CD8-positive, alpha-beta memory T cell (primary cell): ENCODE measurements around the gene ECSCR. TPM values are rescaled to one million over a fixed set of nuclear protein-coding genes. Genes with fewer than 3 reads are reported as not detected.
A peak's percentile ranks its signal among the peaks of the same experiment; 100 is the strongest.
"Not testable (repeated sequence)": the region's sequence is repeated elsewhere in the genome, so short reads cannot be mapped to it uniquely, and the experiment has no call there.

Experiments
- CTCF ChIA-PET: fragments of 350-600 bp; sonication (Branson Sonifier 250); formaldehyde crosslinking; loops from one replicate; lab custom pipeline; 2021; ENCODE audit warnings: antibody characterized with exemption; lab: Charles Lee
- POLR2A ChIA-PET: fragments of 350-600 bp; sonication (Branson Sonifier 250); formaldehyde crosslinking; loops from one replicate; lab custom pipeline; 2021; ENCODE audit warnings: antibody characterized with exemption; lab: Charles Lee
- DNase-seq, 5 donors: peaks; one replicate each; pipeline versions ENCODE4 v3.0.0 to v3.0.0-alpha.2; 2020 to 2022; ENCODE audit warnings: mixed read lengths in 1 of 5
- H3K27ac ChIP-seq: one replicate; pipeline ENCODE4 v1.7.0; 2013; ENCODE audit warnings: low read depth, mild to moderate bottlenecking, low read length, moderate library complexity
- H3K27me3 ChIP-seq: 2 replicates; pipeline ENCODE4 v1.7.0; 2013; ENCODE audit warnings: low read length, mild to moderate bottlenecking; ENCODE audit not compliant: insufficient read depth, poor library complexity, severe bottlenecking
- H3K36me3 ChIP-seq: 2 replicates; pipeline ENCODE4 v1.7.0; 2013; ENCODE audit warnings: mild to moderate bottlenecking, low read length, moderate library complexity; ENCODE audit not compliant: insufficient read depth
- H3K4me1 ChIP-seq: 2 replicates; pipeline ENCODE4 v1.7.0; 2013; ENCODE audit warnings: mild to moderate bottlenecking, low read length, moderate library complexity; ENCODE audit not compliant: insufficient read depth
- H3K4me3 ChIP-seq: 2 replicates; pipeline ENCODE4 v1.7.0; 2013; ENCODE audit warnings: mild to moderate bottlenecking, low read length
- H3K9me3 ChIP-seq: 2 replicates; pipeline ENCODE4 v1.7.0; 2013; ENCODE audit warnings: mild to moderate bottlenecking, low read length
- H3K27ac Mint-ChIP-seq, 8 donors: one replicate each; pipeline ENCODE4 v1.8.0; 2020 to 2021; ENCODE audit warnings: mixed read lengths in 8 of 8, mild to moderate bottlenecking in 6 of 8, inconsistent platforms in 3 of 8, moderate library complexity in 3 of 8
- H3K27me3 Mint-ChIP-seq, 2 donors: one replicate each; pipeline ENCODE4 v1.8.0; 2020 to 2021; ENCODE audit warnings: mixed read lengths in 2 of 2, mild to moderate bottlenecking in 1 of 2, moderate library complexity in 1 of 2
- H3K36me3 Mint-ChIP-seq, 3 donors: one replicate each; pipeline ENCODE4 v1.8.0; 2020 to 2021; ENCODE audit warnings: mixed read lengths in 3 of 3, inconsistent platforms in 1 of 3, mild to moderate bottlenecking in 1 of 3
- H3K4me1 Mint-ChIP-seq, 3 donors: one replicate each; pipeline ENCODE4 v1.8.0; 2020 to 2021; ENCODE audit warnings: mixed read lengths in 3 of 3, inconsistent platforms in 1 of 3, mild to moderate bottlenecking in 1 of 3
- H3K4me3 Mint-ChIP-seq, 7 donors: one replicate each; pipeline ENCODE4 v1.8.0; 2020 to 2021; ENCODE audit warnings: mixed read lengths in 7 of 7, mild to moderate bottlenecking in 6 of 7, moderate library complexity in 4 of 7, inconsistent platforms in 2 of 7
- H3K9me3 Mint-ChIP-seq, 5 donors: one replicate each; pipeline ENCODE4 v1.8.0; 2020 to 2022; ENCODE audit warnings: mixed read lengths in 5 of 5, mild to moderate bottlenecking in 3 of 5, moderate library complexity in 2 of 5, inconsistent platforms in 1 of 5
- polyA plus RNA-seq: library from polyadenylated mRNA; unstranded; fragments of 300-500 nt; fragmentation: Illumina TruSeq; gene quantifications from one replicate; pipeline ENCODE4 v1.2.3, GENCODE V29; 2021
- total RNA-seq, 2 experiments: library from RNA; stranded (reverse); gene quantifications; one replicate each; pipeline ENCODE4 v1.2.3, GENCODE V29; 2021

Gene ECSCR
- total and polyA plus RNA-seq, 3 experiments from 2014 or later = 0.82 to 0.83 TPM; not detected in 1

DNA sequence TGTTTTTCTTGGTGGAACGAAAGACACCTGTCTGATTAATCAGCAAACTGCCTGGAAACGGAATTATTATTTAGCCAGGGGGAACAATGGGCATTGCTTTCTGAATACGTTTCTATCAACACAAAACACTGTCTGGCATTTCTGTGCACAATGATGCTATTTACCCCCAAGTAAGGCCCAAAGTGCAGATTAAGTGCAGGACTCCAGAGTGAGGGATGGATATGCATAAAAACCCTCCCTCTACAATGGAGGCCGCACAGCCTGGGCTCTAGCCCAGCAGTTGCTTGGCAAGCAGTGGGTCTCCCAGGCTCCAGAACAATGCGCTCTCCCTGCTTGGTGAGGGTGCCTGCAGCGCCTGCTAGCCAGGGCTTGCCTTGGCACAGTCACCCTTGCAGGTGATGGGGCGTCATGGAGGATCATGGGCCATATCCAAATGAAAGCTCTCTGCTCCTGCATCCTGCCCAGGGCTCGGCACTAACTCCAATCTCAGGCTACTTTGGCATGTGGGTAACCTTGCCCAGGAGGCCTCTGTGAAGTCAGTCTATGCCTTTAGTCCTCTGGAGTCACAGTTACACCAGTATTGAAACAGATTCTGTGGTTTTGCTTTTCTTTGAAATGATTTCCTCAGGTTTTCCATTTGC is 47.2 kb downstream of the ECSCR start:
- Mint-ChIP-seq H3K27me3 (peaks cover 0 to 2% of the 10 kb centered on the region in 2 donors), H3K9me3 (no peaks in the 10 kb centered on the region), H3K4me1 (no peaks in the 10 kb centered on the region), H3K36me3 (peaks cover 0 to 27% (median 19%) of the 10 kb centered on the region in 3 donors), H3K27ac (no peak overlapping the region), H3K4me3 (no peak overlapping the region)
- no peaks in the 10 kb centered on the region for H3K9me3 ChIP-seq
- no peak overlapping the region for H3K4me3 ChIP-seq
- no peaks in the 10 kb centered on the region for H3K36me3 ChIP-seq
- no peak for DNase-seq
- no peaks in the 10 kb centered on the region for H3K27me3 ChIP-seq
- CTCF ChIA-PET = interaction anchor here (16.6 kb wide), 1 partner anchor 102 kb away, joined by 414 read pairs; no protein-coding TSS in a partner anchor
- POLR2A ChIA-PET = no interaction called here
- H3K4me1 ChIP-seq = peaks cover 11% of the 10 kb centered on the region
- H3K27ac ChIP-seq = no peak overlapping the region

DNA sequence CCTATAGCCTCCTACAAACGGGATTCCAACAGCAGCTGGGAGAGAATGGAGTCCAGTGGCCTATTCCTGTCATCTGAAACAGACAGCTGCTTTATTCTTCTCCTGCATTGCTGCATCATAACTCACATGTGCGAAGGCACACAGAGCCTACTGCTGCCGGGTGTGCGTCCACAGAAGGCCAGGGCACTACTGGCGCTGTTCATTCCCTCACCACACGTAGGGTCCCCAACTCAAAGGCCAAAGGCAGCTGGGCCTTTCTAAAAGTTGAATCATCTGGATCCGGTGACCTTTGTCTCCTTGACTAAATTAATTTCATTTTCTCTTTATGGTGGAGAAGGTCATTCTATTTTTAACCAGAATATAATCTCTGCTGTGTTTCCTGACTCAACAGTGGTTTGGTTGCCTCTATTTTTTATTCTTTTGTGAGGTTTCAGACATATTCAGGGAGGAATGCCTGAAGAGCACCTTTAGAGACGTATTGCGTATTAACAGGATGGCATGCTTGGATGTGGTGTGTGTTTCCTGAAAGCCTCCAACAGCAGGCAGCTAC is 47.9 kb downstream of the ECSCR start:
- Histone ChIP-seq H3K4me1 (peaks cover 11% of the 10 kb centered on the region), H3K4me3 (no peak overlapping the region), H3K36me3 (no peaks in the 10 kb centered on the region), H3K9me3 (no peaks in the 10 kb centered on the region), H3K27ac (no peak overlapping the region), H3K27me3 (no peaks in the 10 kb centered on the region)
- H3K4me3 Mint-ChIP-seq = no peak overlapping the region
- H3K27me3 Mint-ChIP-seq = peaks cover 0 to 2% of the 10 kb centered on the region in 2 donors
- CTCF ChIA-PET = interaction anchor here (0.8 to 16.6 kb wide), 2 partner anchors 12 to 102 kb away, joined by 3 to 414 read pairs; no protein-coding TSS in a partner anchor
- H3K9me3 Mint-ChIP-seq = no peaks in the 10 kb centered on the region
- POLR2A ChIA-PET = no interaction called here
- DNase-seq = no peak
- no peaks in the 10 kb centered on the region for H3K4me1 Mint-ChIP-seq
- H3K36me3 Mint-ChIP-seq = peaks cover 0 to 20% (median 18%) of the 10 kb centered on the region in 3 donors
- no peak overlapping the region for H3K27ac Mint-ChIP-seq

DNA sequence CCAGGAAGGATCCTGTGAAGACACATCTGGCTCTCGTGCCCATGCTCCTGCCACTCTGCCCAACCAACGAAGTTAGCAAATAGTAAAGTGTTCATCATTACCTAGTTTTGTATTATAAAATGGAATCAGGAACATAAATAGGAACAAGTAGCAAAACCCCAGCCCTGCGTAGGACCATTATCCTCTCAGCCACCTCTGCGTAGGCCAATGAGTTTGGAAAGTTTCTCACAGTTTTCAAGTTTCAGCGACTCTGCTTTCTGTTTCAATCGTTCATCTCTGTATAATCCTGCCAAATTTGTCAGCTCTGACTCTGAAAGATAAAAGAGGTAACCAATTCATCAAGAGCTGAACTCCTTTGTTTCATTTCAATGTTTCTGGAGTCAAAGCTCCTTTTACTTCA is 48.6 kb downstream of the ECSCR start:
- Mint-ChIP-seq H3K4me3 (no peak overlapping the region), H3K27ac (peak overlapping the region in 1 of 8 donors; percentile 33), H3K4me1 (no peaks in the 10 kb centered on the region), H3K9me3 (no peaks in the 10 kb centered on the region), H3K27me3 (peaks cover 0 to 2% of the 10 kb centered on the region in 2 donors), H3K36me3 (peaks cover 0 to 16% (median 15%) of the 10 kb centered on the region in 3 donors)
- no peak for DNase-seq
- H3K27me3 ChIP-seq = no peaks in the 10 kb centered on the region
- no peaks in the 10 kb centered on the region for H3K9me3 ChIP-seq
- ChIA-PET POLR2A (interaction anchor here (0.6 kb wide), 1 partner anchor 194 kb away, joined by 5 read pairs; no protein-coding TSS in a partner anchor), CTCF (interaction anchor here (0.8 to 16.6 kb wide), 3 partner anchors 8 to 103 kb away, joined by 3 to 414 read pairs (median 3); no protein-coding TSS in a partner anchor)
- no peak overlapping the region for H3K27ac ChIP-seq
- H3K4me3 ChIP-seq = no peak overlapping the region
- no peaks in the 10 kb centered on the region for H3K36me3 ChIP-seq
- H3K4me1 ChIP-seq = peaks cover 11% of the 10 kb centered on the region

DNA sequence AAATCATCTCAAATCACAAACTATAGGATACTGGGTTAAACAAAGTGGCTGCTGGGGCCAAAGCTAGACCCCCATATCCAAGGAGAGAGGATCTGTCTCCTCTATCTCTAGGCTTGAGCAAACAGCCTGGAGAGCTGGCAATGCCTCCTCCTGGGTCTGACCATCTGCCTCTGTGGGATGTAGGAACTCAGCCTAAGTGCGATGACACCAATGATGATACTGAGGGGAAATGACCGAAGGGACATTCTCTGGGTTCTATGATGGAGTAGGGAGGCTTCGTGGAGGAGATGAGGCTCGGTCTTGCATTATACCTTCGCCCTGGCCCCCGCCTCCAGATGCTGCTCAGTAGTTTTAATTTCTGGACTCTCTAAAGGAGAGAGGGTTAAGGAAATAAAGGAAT is 49.4 kb downstream of the ECSCR start:
- H3K36me3 Mint-ChIP-seq = peaks cover 0 to 11% (median 8%) of the 10 kb centered on the region in 3 donors
- CTCF ChIA-PET = interaction anchor here (1.1 to 16.6 kb wide), 2 partner anchors 8 to 104 kb away, joined by 3 to 414 read pairs; no protein-coding TSS in a partner anchor
- no peaks in the 10 kb centered on the region for H3K9me3 Mint-ChIP-seq
- H3K27ac ChIP-seq = no peak overlapping the region
- no peaks in the 10 kb centered on the region for H3K36me3 ChIP-seq
- H3K27me3 ChIP-seq = no peaks in the 10 kb centered on the region
- no peak for DNase-seq
- no peaks in the 10 kb centered on the region for H3K9me3 ChIP-seq
- no peaks in the 10 kb centered on the region for H3K4me1 Mint-ChIP-seq
- peaks cover 11% of the 10 kb centered on the region for H3K4me1 ChIP-seq
- no peak overlapping the region for H3K4me3 Mint-ChIP-seq
- no peak overlapping the region for H3K27ac Mint-ChIP-seq
- POLR2A ChIA-PET = no interaction called here
- H3K4me3 ChIP-seq = no peak overlapping the region
- no peaks in the 10 kb centered on the region for H3K27me3 Mint-ChIP-seq

DNA sequence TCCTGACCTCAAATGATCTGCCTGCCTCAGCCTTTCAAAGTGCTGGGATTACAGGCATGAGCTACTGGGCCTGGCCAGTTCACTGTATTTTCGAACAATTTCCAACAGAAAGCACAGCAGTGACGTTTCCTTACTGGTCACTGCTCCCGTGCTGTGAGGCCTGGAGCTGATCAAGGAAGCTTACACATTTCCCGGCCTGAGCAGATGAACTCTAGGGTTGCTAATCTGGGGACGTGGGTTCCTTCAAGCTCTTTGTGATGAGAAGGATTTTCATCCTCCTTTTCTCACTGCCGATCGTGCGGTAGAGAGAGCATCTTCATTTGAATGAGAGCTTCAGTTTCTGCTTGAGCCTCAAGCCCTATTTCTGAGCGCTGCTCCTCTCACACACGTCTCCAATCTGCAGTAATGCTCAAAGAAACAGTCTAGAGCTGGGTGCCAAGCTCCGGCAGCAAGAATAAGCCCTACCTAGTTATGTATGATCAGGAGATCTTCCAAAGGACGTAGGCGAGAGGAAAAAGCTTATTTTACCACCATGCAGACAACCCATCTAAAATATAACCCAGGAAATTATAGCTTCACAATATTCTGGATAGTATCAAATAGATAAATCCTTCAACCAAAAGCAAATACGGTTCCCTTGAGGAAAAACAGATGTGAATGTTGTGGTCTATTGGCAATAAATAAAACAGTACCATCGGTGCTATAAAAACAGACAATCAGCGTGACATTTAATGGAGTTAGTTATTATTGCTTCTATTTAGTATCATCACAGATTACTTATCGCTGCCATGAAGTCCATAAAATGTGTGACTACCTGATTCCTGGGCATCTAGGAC is 51.3 kb downstream of the ECSCR start:
- no peaks in the 10 kb centered on the region for H3K4me1 Mint-ChIP-seq
- no peak for DNase-seq
- POLR2A ChIA-PET = no interaction called here
- H3K9me3 Mint-ChIP-seq = no peaks in the 10 kb centered on the region
- H3K27me3 ChIP-seq = no peaks in the 10 kb centered on the region
- H3K9me3 ChIP-seq = no peaks in the 10 kb centered on the region
- H3K27ac Mint-ChIP-seq = peak overlapping the region in 1 of 8 donors; percentile 47
- no peaks in the 10 kb centered on the region for H3K36me3 ChIP-seq
- no peak overlapping the region for H3K4me3 ChIP-seq
- CTCF ChIA-PET = interaction anchor here (1.2 to 16.6 kb wide), 4 partner anchors 9 to 106 kb away, joined by 5 to 414 read pairs (median 12); no protein-coding TSS in a partner anchor
- no peak overlapping the region for H3K27ac ChIP-seq
- peaks cover 0 to 11% (median 5%) of the 10 kb centered on the region in 3 donors for H3K36me3 Mint-ChIP-seq
- H3K27me3 Mint-ChIP-seq = no peaks in the 10 kb centered on the region
- H3K4me3 Mint-ChIP-seq = no peak overlapping the region
- H3K4me1 ChIP-seq = peaks cover 11% of the 10 kb centered on the region

DNA sequence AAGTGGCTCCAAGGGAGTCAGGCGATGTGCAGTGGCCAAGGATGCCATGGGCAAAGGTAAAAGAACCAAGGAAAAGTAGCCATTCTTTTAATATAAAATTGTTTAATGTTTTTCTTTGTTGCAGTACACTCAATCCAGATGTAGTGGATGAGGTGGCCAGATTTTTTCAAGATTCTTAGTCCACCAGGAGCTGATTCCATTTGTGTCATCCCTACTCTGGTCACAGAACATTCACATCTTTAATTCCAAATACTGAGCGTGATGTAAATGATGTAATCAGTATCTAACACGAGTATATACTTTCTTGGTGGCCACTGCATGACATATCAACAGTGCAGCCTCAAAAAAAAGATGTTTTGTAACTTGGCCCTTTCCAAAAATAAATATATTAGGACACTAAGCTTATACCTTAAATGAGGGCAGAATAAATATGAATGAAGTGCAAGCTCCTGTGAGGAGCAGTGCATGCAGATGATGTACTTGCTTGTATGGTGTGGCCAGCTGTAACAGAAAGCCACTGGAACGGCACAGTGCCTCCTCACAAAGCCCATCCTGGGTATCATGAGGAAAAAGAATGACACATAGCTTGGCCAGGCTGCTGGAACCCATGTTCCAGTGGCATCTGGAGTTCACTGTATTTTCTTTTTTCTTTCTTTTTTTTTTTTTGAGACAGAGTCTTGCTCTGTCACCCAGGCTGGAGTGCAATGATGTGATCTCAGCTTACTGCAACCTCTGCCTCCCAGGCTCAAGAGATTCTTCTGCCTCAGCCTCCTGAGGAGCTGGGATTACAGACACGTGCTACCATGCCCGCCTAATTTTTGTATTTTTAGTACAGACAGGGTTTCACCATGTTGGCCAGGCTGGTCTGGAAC is 52.2 kb downstream of the ECSCR start:
- peak overlapping the region in 1 of 8 donors; percentile 88 for H3K27ac Mint-ChIP-seq
- DNase-seq = no peak
- Histone ChIP-seq H3K4me3 (no peak overlapping the region), H3K27me3 (no peaks in the 10 kb centered on the region), H3K27ac (no peak overlapping the region), H3K9me3 (no peaks in the 10 kb centered on the region), H3K4me1 (peaks cover 9% of the 10 kb centered on the region), H3K36me3 (no peaks in the 10 kb centered on the region)
- CTCF ChIA-PET = interaction anchor here (1.1 to 16.6 kb wide), 6 partner anchors 8 to 107 kb away, joined by 3 to 414 read pairs (median 7); partner anchors contain the start of gene DNAJC18
- H3K4me1 Mint-ChIP-seq = no peaks in the 10 kb centered on the region
- POLR2A ChIA-PET = no interaction called here
- H3K27me3 Mint-ChIP-seq = no peaks in the 10 kb centered on the region
- H3K9me3 Mint-ChIP-seq = no peaks in the 10 kb centered on the region
- no peak overlapping the region for H3K4me3 Mint-ChIP-seq
- peaks cover 0 to 11% (median 3%) of the 10 kb centered on the region in 3 donors for H3K36me3 Mint-ChIP-seq

DNA sequence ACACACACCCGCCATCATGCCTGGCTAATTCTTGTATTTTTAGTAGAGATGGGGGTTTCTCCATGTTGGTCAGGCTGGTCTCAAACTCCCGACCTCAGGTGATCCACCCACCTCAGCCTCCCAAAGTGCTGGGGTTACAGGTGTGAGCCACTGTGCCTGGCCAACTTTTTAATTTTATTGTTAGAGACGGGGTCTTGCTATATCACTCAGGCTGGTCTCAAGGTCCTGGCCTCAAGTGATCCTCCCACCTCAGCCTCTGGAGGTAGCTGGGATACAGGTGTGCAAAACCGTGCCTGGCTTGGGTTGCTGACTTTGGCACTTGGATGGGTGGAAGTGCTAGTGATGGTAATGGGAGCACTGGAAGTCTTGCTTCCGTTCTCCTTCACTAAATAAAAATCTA is 53.4 kb downstream of the ECSCR start:
- H3K27me3 ChIP-seq, H3K27ac Mint-ChIP-seq, DNase-seq, H3K9me3 ChIP-seq, H3K4me3 Mint-ChIP-seq, POLR2A ChIA-PET, H3K36me3 ChIP-seq, H3K4me1 Mint-ChIP-seq, H3K9me3 Mint-ChIP-seq, H3K27ac ChIP-seq, H3K4me3 ChIP-seq, H3K27me3 Mint-ChIP-seq: not testable (repeated sequence)
- H3K4me1 ChIP-seq = peaks cover 11% of the 10 kb centered on the region
- CTCF ChIA-PET = interaction anchor here (1.1 to 3.6 kb wide), 3 partner anchors 9 to 30 kb away, joined by 3 to 14 read pairs (median 4); partner anchors contain the start of gene DNAJC18
- H3K36me3 Mint-ChIP-seq = peaks cover 0 to 11% (median 3%) of the 10 kb centered on the region in 3 donors
